Measurements from ENCODE around the gene PSMA7.

Gene PSMA7

DNA sequence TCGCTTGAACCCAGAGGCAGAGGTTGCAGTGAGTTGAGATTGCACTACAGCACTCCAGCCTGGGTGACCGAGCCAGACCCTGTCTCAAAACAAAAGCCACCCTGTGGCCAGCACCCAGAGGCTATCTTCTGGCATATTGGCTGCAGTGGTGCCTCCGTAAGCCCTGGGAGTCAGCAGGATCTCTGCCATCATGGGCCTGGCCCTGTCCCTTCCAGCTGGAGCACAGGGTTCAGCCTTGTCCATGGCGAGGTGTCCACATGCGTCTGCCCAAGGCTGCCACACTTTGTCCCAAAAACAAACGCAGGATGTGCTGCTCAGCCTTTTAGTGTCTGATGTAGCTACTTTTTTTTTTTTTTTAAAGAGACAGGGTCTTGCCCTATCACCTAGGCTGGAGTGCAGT is 24.3 kb upstream of the PSMA7 start:
- TF ChIP-seq POLR2AphosphoS5 (IDR thresholded peaks at IDR 0.05; ENCODE audit: borderline replicate concordance, low read depth, low read length) (no peak), FOXP2 (optimal IDR thresholded peaks at IDR 0.05; ENCODE audit: control extremely low read depth, extremely low read length, insufficient read depth) (no peak), EZH2 (IDR thresholded peaks at IDR 0.05) (no peak)
- no peak overlapping the region for H3K27ac ChIP-seq
- no peak overlapping the region for H3K9ac ChIP-seq (ENCODE audit: insufficient read length)
- H3K4me3 ChIP-seq = no peak overlapping the region
- no peak for DNase-seq (ENCODE audit: low read depth, low spot score)
- peaks cover 23% of the 10 kb centered on the region; the same call in 1 of the 2 replicates for H3K36me3 ChIP-seq (ENCODE audit: insufficient read depth, low read length)
- H3K9me3 ChIP-seq (ENCODE audit: low read depth, low read length) = no peaks in the 10 kb centered on the region

- TF ChIP-seq EZH2 (IDR thresholded peaks at IDR 0.05) (no peak), POLR2AphosphoS5 (IDR thresholded peaks at IDR 0.05; ENCODE audit: borderline replicate concordance, low read depth, low read length) (no peak), FOXP2 (optimal IDR thresholded peaks at IDR 0.05; ENCODE audit: control extremely low read depth, extremely low read length, insufficient read depth) (no peak)
- H3K4me3 ChIP-seq = no peak overlapping the region
- no peaks in the 10 kb centered on the region for H3K9me3 ChIP-seq (ENCODE audit: low read depth, low read length)
- no peak overlapping the region for H3K9ac ChIP-seq (ENCODE audit: insufficient read length)
- no peak overlapping the region for H3K27ac ChIP-seq
- no peak for DNase-seq (ENCODE audit: low read depth, low spot score)
- peaks cover 27% of the 10 kb centered on the region; the same call in 1 of the 2 replicates for H3K36me3 ChIP-seq (ENCODE audit: insufficient read depth, low read length)
These were observed 22.7 kb upstream of the PSMA7 start for GRCh38 chr20:62165762-62166399.

DNA sequence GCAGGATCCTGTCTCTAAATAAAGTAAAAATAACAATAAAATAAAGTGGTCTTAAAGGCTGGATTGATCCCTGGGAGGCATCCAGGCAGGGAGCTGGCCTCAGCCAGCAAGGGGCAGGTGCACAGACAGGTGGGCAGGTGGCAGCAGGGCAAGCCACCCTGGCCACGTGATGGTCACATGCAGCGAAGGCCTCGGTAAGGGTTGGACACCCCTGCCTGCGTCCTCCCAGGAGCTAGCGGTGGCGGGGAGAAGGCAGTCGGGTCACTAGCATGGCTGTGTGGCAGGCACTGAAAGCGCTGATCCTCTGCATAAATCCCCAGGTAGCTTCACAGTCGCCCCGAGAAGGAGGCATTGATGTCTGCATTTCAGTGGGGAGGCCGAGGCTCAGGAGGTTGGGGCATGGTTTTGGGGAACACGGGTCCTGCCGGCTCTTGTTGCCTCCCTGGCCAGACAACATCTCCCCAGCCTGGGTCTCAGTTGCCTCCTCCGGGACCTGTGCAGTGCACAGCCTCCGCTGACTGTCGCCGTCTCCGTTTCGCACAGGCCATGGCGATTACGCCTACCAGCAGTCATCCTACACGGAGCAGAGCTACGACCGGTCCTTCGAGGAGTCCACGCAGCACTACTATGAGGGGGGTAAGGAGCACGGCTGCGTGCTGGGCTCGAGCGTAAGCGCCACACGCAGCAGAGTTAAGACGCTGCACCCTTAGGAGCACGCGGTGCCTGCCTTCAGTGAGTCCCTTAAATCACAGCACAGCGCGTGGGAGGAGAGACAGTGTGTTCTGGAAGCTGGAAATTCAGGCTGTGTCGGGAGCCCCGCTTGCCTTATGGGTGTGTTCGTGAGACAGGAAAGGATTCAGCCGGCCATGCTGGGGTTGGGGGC is 21.9 kb upstream of the PSMA7 start:
- Histone ChIP-seq H3K36me3 (ENCODE audit: insufficient read depth, low read length) (peaks cover 27% of the 10 kb centered on the region; the same call in 1 of the 2 replicates), H3K27ac (no peak overlapping the region), H3K4me3 (no peak overlapping the region), H3K9ac (ENCODE audit: insufficient read length) (no peak overlapping the region), H3K9me3 (ENCODE audit: low read depth, low read length) (no peaks in the 10 kb centered on the region)
- DNase-seq (ENCODE audit: low read depth, low spot score) = no peak
- TF ChIP-seq POLR2AphosphoS5 (IDR thresholded peaks at IDR 0.05; ENCODE audit: borderline replicate concordance, low read depth, low read length) = no peak
- no peak for TF ChIP-seq EZH2 (IDR thresholded peaks at IDR 0.05)
- TF ChIP-seq FOXP2 (optimal IDR thresholded peaks at IDR 0.05; ENCODE audit: control extremely low read depth, extremely low read length, insufficient read depth) = no peak

DNA sequence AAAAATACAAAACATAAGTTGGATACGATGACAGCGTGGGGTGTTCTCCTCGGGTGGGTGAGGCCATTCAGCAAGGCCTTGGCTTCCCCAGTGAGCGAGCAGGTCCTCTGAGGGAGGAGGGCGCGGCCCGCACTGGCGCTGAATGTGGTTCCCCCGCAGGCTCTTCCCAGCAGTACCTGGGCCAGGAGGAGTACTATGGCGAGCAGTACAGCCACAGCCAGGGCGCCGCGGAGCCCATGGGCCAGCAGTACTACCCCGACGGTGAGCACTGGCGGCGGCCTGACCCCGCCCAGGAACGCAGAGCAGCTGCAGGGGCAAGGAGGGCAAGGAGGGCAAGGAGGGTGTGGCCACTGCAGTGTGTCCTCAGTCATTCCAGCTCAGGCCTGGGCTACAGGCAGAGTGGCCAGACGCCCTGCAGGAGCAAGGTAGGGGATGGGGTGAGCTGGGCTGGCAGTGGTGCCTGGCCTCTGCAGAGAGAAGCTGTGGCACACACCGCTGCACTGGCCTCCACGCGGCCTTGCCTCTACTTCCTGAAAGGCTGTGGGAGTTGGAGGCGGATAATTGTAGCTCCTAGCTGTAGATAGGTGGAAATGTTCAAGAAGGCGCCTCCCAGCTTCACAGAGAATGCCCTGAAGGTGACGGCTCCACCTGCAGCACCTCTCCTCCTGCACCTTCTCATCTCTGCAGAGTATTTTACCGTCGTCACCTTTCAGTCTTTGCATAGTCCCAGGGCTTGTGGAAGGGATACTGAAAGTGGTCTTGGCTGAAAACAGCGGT is 21.0 kb upstream of the PSMA7 start:
- H3K4me3 ChIP-seq = no peak overlapping the region
- no peaks in the 10 kb centered on the region for H3K9me3 ChIP-seq (ENCODE audit: low read depth, low read length)
- H3K9ac ChIP-seq (ENCODE audit: insufficient read length) = no peak overlapping the region
- TF ChIP-seq EZH2 (IDR thresholded peaks at IDR 0.05) = no peak
- no peak for TF ChIP-seq FOXP2 (optimal IDR thresholded peaks at IDR 0.05; ENCODE audit: control extremely low read depth, extremely low read length, insufficient read depth)
- TF ChIP-seq POLR2AphosphoS5 (IDR thresholded peaks at IDR 0.05; ENCODE audit: borderline replicate concordance, low read depth, low read length) = no peak
- H3K27ac ChIP-seq = no peak overlapping the region
- DNase-seq (ENCODE audit: low read depth, low spot score) = no peak
- peaks cover 27% of the 10 kb centered on the region; the same call in 1 of the 2 replicates for H3K36me3 ChIP-seq (ENCODE audit: insufficient read depth, low read length)

DNA sequence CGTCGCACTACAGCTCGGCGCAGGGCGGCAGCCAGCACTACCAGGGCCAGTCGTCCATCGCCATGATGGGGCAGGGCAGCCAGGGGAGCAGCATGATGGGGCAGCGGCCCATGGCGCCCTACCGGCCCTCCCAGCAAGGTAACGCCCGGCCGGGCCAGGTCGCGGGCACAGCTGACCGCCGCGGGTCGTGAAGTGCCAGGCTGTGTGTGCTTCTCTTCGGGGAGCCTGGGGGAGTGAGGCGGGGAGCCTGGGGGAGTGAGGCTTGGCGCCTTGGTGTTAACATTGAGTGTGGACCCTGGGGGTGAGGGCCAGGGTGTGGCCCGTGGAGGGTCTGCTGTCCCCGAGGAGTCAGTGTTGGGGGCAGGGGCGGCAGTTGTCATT is 20.3 kb upstream of the PSMA7 start:
- peaks cover 27% of the 10 kb centered on the region; the same call in 1 of the 2 replicates for H3K36me3 ChIP-seq (ENCODE audit: insufficient read depth, low read length)
- H3K27ac ChIP-seq = no peak overlapping the region

DNA sequence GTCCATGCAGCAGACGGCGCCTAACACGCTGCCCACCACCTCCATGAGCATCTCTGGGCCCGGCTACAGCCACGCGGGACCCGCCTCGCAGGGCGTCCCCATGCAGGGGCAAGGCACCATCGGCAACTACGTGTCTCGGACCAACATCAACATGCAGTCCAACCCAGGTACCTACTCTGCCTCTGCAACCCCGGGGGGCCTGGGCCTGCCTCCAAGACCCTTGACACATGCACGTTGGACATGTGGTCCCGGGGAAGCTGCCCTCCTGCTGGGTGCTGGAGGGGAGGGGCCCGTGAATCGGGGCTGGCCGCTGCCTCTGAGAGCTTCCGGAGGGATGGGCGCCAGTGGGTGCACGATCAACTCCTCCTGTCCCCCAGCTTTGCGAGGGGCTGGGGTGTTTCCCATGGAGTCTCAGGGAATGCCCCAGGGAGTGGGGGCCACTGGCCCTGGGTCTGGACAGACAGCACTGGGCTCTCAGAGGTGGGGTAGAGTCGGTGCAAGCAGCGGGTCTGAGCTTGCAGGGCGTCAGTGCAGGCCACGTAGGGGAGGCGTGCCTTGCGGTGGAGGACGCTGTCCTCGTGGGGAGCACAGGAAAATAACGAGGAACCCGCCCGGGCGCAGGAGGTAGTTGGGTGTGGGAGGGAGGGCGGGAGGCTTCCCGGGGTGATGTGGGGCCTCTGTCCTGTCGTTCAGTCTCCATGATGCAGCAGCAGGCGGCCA is 19.7 kb upstream of the PSMA7 start:
- no peak overlapping the region for H3K4me3 ChIP-seq
- TF ChIP-seq FOXP2 (optimal IDR thresholded peaks at IDR 0.05; ENCODE audit: control extremely low read depth, extremely low read length, insufficient read depth) (no peak), POLR2AphosphoS5 (IDR thresholded peaks at IDR 0.05; ENCODE audit: borderline replicate concordance, low read depth, low read length) (no peak), EZH2 (IDR thresholded peaks at IDR 0.05) (no peak)
- no peak overlapping the region for H3K27ac ChIP-seq
- no peak overlapping the region for H3K9ac ChIP-seq (ENCODE audit: insufficient read length)
- no peak for DNase-seq (ENCODE audit: low read depth, low spot score)
- H3K9me3 ChIP-seq (ENCODE audit: low read depth, low read length) = no peaks in the 10 kb centered on the region
- H3K36me3 ChIP-seq (ENCODE audit: insufficient read depth, low read length) = peaks cover 27% of the 10 kb centered on the region; the same call in 1 of the 2 replicates

More for the DNA sequence above, 20.3 kb upstream of the PSMA7 start:
- H3K4me3 ChIP-seq = no peak overlapping the region
- TF ChIP-seq FOXP2 (optimal IDR thresholded peaks at IDR 0.05; ENCODE audit: control extremely low read depth, extremely low read length, insufficient read depth) (no peak), POLR2AphosphoS5 (IDR thresholded peaks at IDR 0.05; ENCODE audit: borderline replicate concordance, low read depth, low read length) (no peak), EZH2 (IDR thresholded peaks at IDR 0.05) (no peak)
- H3K9me3 ChIP-seq (ENCODE audit: low read depth, low read length) = no peaks in the 10 kb centered on the region
- no peak for DNase-seq (ENCODE audit: low read depth, low spot score)
- H3K9ac ChIP-seq (ENCODE audit: insufficient read length) = no peak overlapping the region

DNA sequence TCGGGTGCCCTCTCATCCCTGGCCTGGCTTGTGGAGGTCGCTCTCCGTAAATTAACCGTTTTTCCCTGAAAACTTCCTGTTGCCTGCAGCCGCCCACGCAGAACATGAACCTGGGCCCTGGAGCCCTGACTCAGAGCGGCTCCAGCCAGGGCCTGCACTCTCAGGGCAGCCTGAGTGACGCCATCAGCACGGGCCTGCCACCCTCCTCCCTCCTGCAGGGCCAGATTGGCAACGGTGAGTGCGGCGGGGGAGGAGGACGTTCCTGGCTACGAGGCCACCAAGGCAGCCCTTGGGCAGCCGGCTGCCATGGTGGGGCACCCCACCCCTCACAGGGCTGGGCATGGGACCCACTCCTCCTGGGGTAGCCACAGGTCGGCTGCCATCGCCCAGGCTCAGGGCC is 18.2 kb upstream of the PSMA7 start:
- no peak overlapping the region for H3K4me3 ChIP-seq
- no peaks in the 10 kb centered on the region for H3K9me3 ChIP-seq (ENCODE audit: low read depth, low read length)
- DNase-seq (ENCODE audit: low read depth, low spot score) = no peak
- H3K9ac ChIP-seq (ENCODE audit: insufficient read length) = no peak overlapping the region
- TF ChIP-seq EZH2 (IDR thresholded peaks at IDR 0.05) (no peak), POLR2AphosphoS5 (IDR thresholded peaks at IDR 0.05; ENCODE audit: borderline replicate concordance, low read depth, low read length) (no peak), FOXP2 (optimal IDR thresholded peaks at IDR 0.05; ENCODE audit: control extremely low read depth, extremely low read length, insufficient read depth) (no peak)
- peaks cover 26% of the 10 kb centered on the region; the same call in 1 of the 2 replicates for H3K36me3 ChIP-seq (ENCODE audit: insufficient read depth, low read length)
- no peak overlapping the region for H3K27ac ChIP-seq
